ENCODE measurements around the gene GFRA1.

DNA sequence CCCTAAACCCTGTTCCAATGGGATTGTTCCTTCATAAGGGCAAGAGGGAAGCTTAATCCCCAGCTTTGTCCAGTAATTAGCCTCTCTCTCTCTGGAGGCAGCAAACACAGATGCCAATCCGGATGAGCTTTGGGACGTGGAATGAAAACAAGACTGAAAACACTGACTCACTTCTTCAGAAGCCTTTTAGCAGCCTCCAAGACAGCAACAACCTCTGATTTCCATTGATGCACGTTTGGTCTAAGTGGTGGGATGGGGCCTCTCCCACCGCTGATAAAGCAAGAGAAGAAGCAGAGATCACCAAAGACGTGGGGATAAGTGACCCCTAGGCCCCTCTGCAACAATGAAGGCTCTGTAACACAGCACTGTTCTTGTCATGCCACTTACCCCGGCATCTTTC is 5.8 kb upstream of the GFRA1 start:
- TF ChIP-seq, protein P1, sequence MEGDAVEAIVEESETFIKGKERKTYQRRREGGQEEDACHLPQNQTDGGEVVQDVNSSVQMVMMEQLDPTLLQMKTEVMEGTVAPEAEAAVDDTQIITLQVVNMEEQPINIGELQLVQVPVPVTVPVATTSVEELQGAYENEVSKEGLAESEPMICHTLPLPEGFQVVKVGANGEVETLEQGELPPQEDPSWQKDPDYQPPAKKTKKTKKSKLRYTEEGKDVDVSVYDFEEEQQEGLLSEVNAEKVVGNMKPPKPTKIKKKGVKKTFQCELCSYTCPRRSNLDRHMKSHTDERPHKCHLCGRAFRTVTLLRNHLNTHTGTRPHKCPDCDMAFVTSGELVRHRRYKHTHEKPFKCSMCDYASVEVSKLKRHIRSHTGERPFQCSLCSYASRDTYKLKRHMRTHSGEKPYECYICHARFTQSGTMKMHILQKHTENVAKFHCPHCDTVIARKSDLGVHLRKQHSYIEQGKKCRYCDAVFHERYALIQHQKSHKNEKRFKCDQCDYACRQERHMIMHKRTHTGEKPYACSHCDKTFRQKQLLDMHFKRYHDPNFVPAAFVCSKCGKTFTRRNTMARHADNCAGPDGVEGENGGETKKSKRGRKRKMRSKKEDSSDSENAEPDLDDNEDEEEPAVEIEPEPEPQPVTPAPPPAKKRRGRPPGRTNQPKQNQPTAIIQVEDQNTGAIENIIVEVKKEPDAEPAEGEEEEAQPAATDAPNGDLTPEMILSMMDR (IDR thresholded peaks at IDR 0.05; ENCODE audit: poor library complexity), result no peak
- TF ChIP-seq EZH2phosphoT487 (IDR thresholded peaks at IDR 0.05; ENCODE audit: low read depth, severe bottlenecking, unreplicated experiment), result no peak

Data from hepatocyte (in vitro differentiated cells).